H1 (cell line): ENCODE data around the gene ZNF516. TPM values are rescaled to one million over a fixed set of nuclear protein-coding genes. Genes with fewer than 3 reads are reported as not detected.

Experiments used
- CTCF ChIA-PET: fragments of 300-600 bp; sonication (Branson Sonifier 250); formaldehyde crosslinking; loops from one replicate; lab custom pipeline; 2021; ENCODE audit not compliant: partially characterized antibody; lab: Charles Lee
- POLR2A ChIA-PET: fragments of 300-600 bp; sonication (Branson Sonifier 250); formaldehyde crosslinking; loops from one replicate; lab custom pipeline; 2021; ENCODE audit warnings: inconsistent platforms; ENCODE audit not compliant: partially characterized antibody; lab: Charles Lee
- DNase-seq, 2 experiments: peaks; one replicate each; pipeline versions ENCODE4 v3.0.0 to v3.0.0-alpha.2; 2010 to 2022; ENCODE audit warnings: low spot score in 2 of 2, low read depth in 1 of 2, mixed read lengths in 1 of 2
- FAIRE-seq: peaks from 2 replicates; lab custom pipeline; 2011; peaks lifted over from hg19 to GRCh38; lab: Jason Lieb, UNC
- H2AFZ ChIP-seq: 2 replicates; pipeline ENCODE4 v1.8.1; 2012; ENCODE audit warnings: low read length, inconsistent platforms
- H2AK5ac ChIP-seq: 2 replicates; pipeline ENCODE4 v1.6.1; 2013; ENCODE audit warnings: low read depth, low read length
- H2BK120ac ChIP-seq: replicated peaks from 2 replicates; pipeline ENCODE3; 2013; ENCODE audit warnings: low read depth, low read length, inconsistent platforms
- H2BK12ac ChIP-seq: 2 replicates; pipeline ENCODE4 v1.6.1; 2013; ENCODE audit warnings: low read depth, low read length
- H2BK15ac ChIP-seq: 2 replicates; pipeline ENCODE4 v1.6.1; 2013; ENCODE audit warnings: low read length
- H2BK20ac ChIP-seq: 2 replicates; pipeline ENCODE4 v1.6.1; 2013; ENCODE audit warnings: low read length
- H2BK5ac ChIP-seq: 2 replicates; pipeline ENCODE4 v1.6.1; 2013; ENCODE audit warnings: low read depth, low read length
- H3K14ac ChIP-seq: 2 replicates; pipeline ENCODE4 v1.6.1; 2013; ENCODE audit warnings: inconsistent platforms; ENCODE audit not compliant: insufficient read length
- H3K18ac ChIP-seq: 2 replicates; pipeline ENCODE4 v1.6.1; 2013; ENCODE audit warnings: low read length; ENCODE audit errors: extremely low read depth
- H3K23ac ChIP-seq: 2 replicates; pipeline ENCODE4 v1.6.1; 2013; ENCODE audit warnings: inconsistent platforms; ENCODE audit not compliant: insufficient read length
- H3K23me2 ChIP-seq: 2 replicates; pipeline ENCODE4 v1.6.1; 2013; ENCODE audit warnings: low read depth, low read length
- H3K27ac ChIP-seq: 2 replicates; pipeline ENCODE4 v1.6.1; 2011; ENCODE audit warnings: low read depth, low read length, inconsistent platforms
- H3K27me3 ChIP-seq, 4 experiments: replicated peaks in 1 of 4; 1 replicate in 1 of 4; 2 replicates in 3 of 4; pipeline versions ENCODE4 v1.6.1 to v1.8.1; 2011 to 2013; ENCODE audit warnings: low read length in 3 of 4, mild to moderate bottlenecking in 3 of 4, inconsistent platforms in 2 of 4, mixed read lengths in 2 of 4, moderate library complexity in 1 of 4; ENCODE audit not compliant: control insufficient read depth in 3 of 4, insufficient read depth in 3 of 4; ENCODE audit errors: extremely low read depth in 1 of 4
- H3K36me3 ChIP-seq, 4 experiments: 2 replicates each; pipeline versions ENCODE4 v1.6.1 to v1.8.1; 2011 to 2013; ENCODE audit warnings: mild to moderate bottlenecking in 4 of 4, low read length in 3 of 4, moderate library complexity in 2 of 4, control low read depth in 1 of 4, inconsistent platforms in 1 of 4; ENCODE audit not compliant: insufficient read depth in 4 of 4, control insufficient read depth in 2 of 4
- H3K4ac ChIP-seq: replicated peaks from 2 replicates; pipeline ENCODE3; 2013; ENCODE audit warnings: low read length, low read depth, mixed read lengths, inconsistent platforms; ENCODE audit not compliant: insufficient read length
- H3K4me1 ChIP-seq, 4 experiments: replicated peaks in 1 of 4; 1 replicate in 1 of 4; 2 replicates in 3 of 4; pipeline versions ENCODE4 v1.6.1 to v1.8.1; 2011 to 2013; ENCODE audit warnings: low read length in 3 of 4, inconsistent platforms in 2 of 4, mixed read lengths in 1 of 4; ENCODE audit not compliant: insufficient read depth in 4 of 4, control insufficient read depth in 3 of 4
- H3K4me2 ChIP-seq, 2 experiments: 2 replicates each; pipeline versions ENCODE4 v1.6.1 to v1.8.1; 2011 to 2013; ENCODE audit warnings: low read depth in 2 of 2, low read length in 2 of 2, control low read depth in 1 of 2, inconsistent platforms in 1 of 2, mild to moderate bottlenecking in 1 of 2; ENCODE audit not compliant: insufficient read depth in 1 of 2
- H3K4me3 ChIP-seq, 4 experiments: fragments of 200-600, 300-600 bp in 1 of 4; sonication (generic), shearing (Covaris generic), sonication (Bioruptor Twin) in 1 of 4; 2 replicates each; pipeline versions ENCODE4 v1.5.1 to v1.8.1; 2011 to 2016; ENCODE audit warnings: low read length in 4 of 4, low read depth in 3 of 4, control low read depth in 2 of 4, inconsistent platforms in 2 of 4, mild to moderate bottlenecking in 2 of 4, mixed read lengths in 1 of 4, moderate library complexity in 1 of 4; ENCODE audit not compliant: insufficient read depth in 2 of 4; ENCODE audit errors: extremely low read depth in 1 of 4
- H3K56ac ChIP-seq: replicated peaks from 2 replicates; pipeline ENCODE3; 2013; ENCODE audit warnings: low read depth, mild to moderate bottlenecking, mixed read lengths, low read length, inconsistent platforms; ENCODE audit not compliant: insufficient read length
- H3K79me1 ChIP-seq: 2 replicates; pipeline ENCODE4 v1.6.1; 2013; ENCODE audit warnings: low read depth, low read length, control low read depth
- H3K79me2 ChIP-seq, 2 experiments: 2 replicates each; pipeline versions ENCODE4 v1.6.1 to v1.8.1; 2012 to 2013; ENCODE audit warnings: low read length in 2 of 2, mild to moderate bottlenecking in 2 of 2, inconsistent platforms in 1 of 2; ENCODE audit not compliant: insufficient read depth in 2 of 2, control insufficient read depth in 1 of 2
- H3K9ac ChIP-seq, 4 experiments: replicated peaks in 1 of 4; 1 replicate in 1 of 4; 2 replicates in 3 of 4; pipeline versions ENCODE4 v1.6.1 to v1.8.1; 2011 to 2013; ENCODE audit warnings: low read depth in 3 of 4, low read length in 3 of 4, control low read depth in 2 of 4, mild to moderate bottlenecking in 2 of 4, moderate library complexity in 2 of 4, inconsistent platforms in 1 of 4; ENCODE audit errors: extremely low read depth in 1 of 4
- H3K9me3 ChIP-seq, 2 experiments: 2 replicates each; pipeline versions ENCODE4 v1.6.1 to v1.8.1; 2012 to 2013; ENCODE audit warnings: mild to moderate bottlenecking in 2 of 2, moderate library complexity in 2 of 2, control low read depth in 1 of 2, inconsistent platforms in 1 of 2, low read depth in 1 of 2, low read length in 1 of 2, mixed read lengths in 1 of 2; ENCODE audit not compliant: insufficient read depth in 2 of 2
- H4K20me1 ChIP-seq, 2 experiments: replicated peaks in 1 of 2; 2 replicates each; pipeline versions ENCODE3 to v1.8.1; 2011 to 2013; ENCODE audit warnings: inconsistent platforms in 2 of 2, low read length in 2 of 2, mild to moderate bottlenecking in 1 of 2; ENCODE audit not compliant: insufficient read depth in 2 of 2, control insufficient read depth in 1 of 2
- H4K5ac ChIP-seq: 2 replicates; pipeline ENCODE4 v1.6.1; 2013; ENCODE audit warnings: low read length, low read depth, mixed read lengths, inconsistent platforms; ENCODE audit not compliant: insufficient read length
- H4K8ac ChIP-seq: 2 replicates; pipeline ENCODE4 v1.8.0; 2013; ENCODE audit warnings: mild to moderate bottlenecking, moderate library complexity, low read length, inconsistent platforms; ENCODE audit not compliant: insufficient read depth; ENCODE audit errors: extremely low read depth
- H4K91ac ChIP-seq: replicated peaks from 2 replicates; pipeline ENCODE3; 2013; ENCODE audit warnings: low read length, mixed read lengths, inconsistent platforms; ENCODE audit not compliant: insufficient read length
- MAFK ChIP-seq: IDR thresholded peaks from 2 replicates; pipeline ENCODE4 v1.6.1; 2012; ENCODE audit warnings: low read depth, mild to moderate bottlenecking, improper control_type of control experiment, low read length
- TAF7 ChIP-seq: optimal IDR thresholded peaks from 2 replicates; pipeline ENCODE3; 2011; ENCODE audit warnings: low read depth, mild to moderate bottlenecking, inconsistent platforms, low read length, moderate library complexity, borderline replicate concordance
- WGBS, 2 experiments: shearing (Covaris generic) in 1 of 2; methylation state at CpG; one replicate each; pipeline versions ENCODE4 v1.1.6 to v1.1.7; 2013 to 2015; ENCODE audit warnings: low lambda C conversion rate in 2 of 2, mixed read lengths in 2 of 2, inconsistent platforms in 1 of 2, low coverage in 1 of 2, missing lambda C conversion rate in 1 of 2; ENCODE audit not compliant: insufficient replicate concordance in 2 of 2, insufficient coverage in 1 of 2, insufficient read length in 1 of 2; ENCODE audit errors: extremely low coverage in 1 of 2, missing lambda C conversion rate in 1 of 2; 5-methylcytosine and 5-hydroxymethylcytosine counted together
- polyA plus RNA-seq, 7 experiments: library from polyadenylated mRNA; depleted of rRNA in 3 of 7; stranded (reverse) in 5 of 7; unstranded in 2 of 7; fragments of >200 nt in 5 of 7; fragments of 200-250 nt in 2 of 7; gene quantifications; 1 replicate in 5 of 7; 2 replicates in 1 of 7; 4 replicates in 1 of 7; pipeline versions ENCODE4 v1.2.1 to v1.2.3, GENCODE V29; 2011 to 2013; ENCODE audit warnings: missing spikeins in 2 of 7, mixed read lengths in 2 of 7
- total RNA-seq: library from RNA; stranded (reverse); fragmentation: NEBNext Ultra II Directional; extraction: Animal tissue kit (Norgen Biotek cat#: 25700); gene quantifications from 2 replicates; pipeline ENCODE4 v1.2.1, GENCODE V29; 2021

Gene ZNF516
- total and polyA plus RNA-seq, 2 of the 8 experiments (the other 6 are each of a cell fraction or from before 2014, with no cell fraction given), result 7.3 to 17.0 TPM

- H2BK20ac ChIP-seq, result no peak overlapping the region
- FAIRE-seq (no peak), DNase-seq (no peak)
- no peak overlapping the region for H3K27ac ChIP-seq
- TF ChIP-seq TAF7 (no peak), MAFK (0 out of 2 replicates have a peak, but pooled peaks have one; percentile 47)
- no peak overlapping the region for H4K91ac ChIP-seq
- H3K4me3 ChIP-seq, result no peak overlapping the region
- H3K9me3 ChIP-seq, result no peaks in the 10 kb centered on the region
- no peak overlapping the region; the same call in 1 of the 2 replicates for H2BK12ac ChIP-seq
- H2AFZ ChIP-seq, result no peak overlapping the region
- H3K27me3 ChIP-seq, result no peaks in the 10 kb centered on the region
- H3K56ac ChIP-seq, result no peak overlapping the region
- no peak overlapping the region for H3K4ac ChIP-seq
- WGBS, 2 experiments, result 88% methylated on average over 20 of the region's 21 CpGs; no CpG with 5 or more reads in 1 of the 2 experiments
- H3K23me2 ChIP-seq, result no peaks in the 10 kb centered on the region
- no peak overlapping the region for H2AK5ac ChIP-seq
- POLR2A ChIA-PET, result no interaction called here
- CTCF ChIA-PET, result interaction anchor here (1.2 to 4.7 kb wide), 2 partner anchors 13 kb away, joined by 4 to 33 read pairs; no protein-coding TSS in a partner anchor
- H2BK5ac ChIP-seq, result 0 out of 2 replicates have a peak overlapping the region, but pooled peaks have one; percentile 13
- H4K5ac ChIP-seq, result no peak overlapping the region
- no peaks in the 10 kb centered on the region for H4K20me1 ChIP-seq
- peaks cover 0 to 6% (median 1%) of the 10 kb centered on the region in 4 experiments; a peak in 2 of 7 replicates for H3K4me1 ChIP-seq
- no peak overlapping the region for H3K4me2 ChIP-seq
- no peak overlapping the region for H2BK120ac ChIP-seq
- H3K79me1 ChIP-seq, result peaks cover 7% of the 10 kb centered on the region; the same call in 1 of the 2 replicates
- no peak overlapping the region for H3K9ac ChIP-seq
- H3K36me3 ChIP-seq, result no peaks in the 10 kb centered on the region
- no peak overlapping the region for H3K23ac ChIP-seq
- H3K14ac ChIP-seq, result no peak overlapping the region
- no peak overlapping the region for H4K8ac ChIP-seq
- H3K18ac ChIP-seq, result no peak overlapping the region
- H2BK15ac ChIP-seq, result peak overlapping the region; percentile 0; the same call in 1 of the 2 replicates
- H3K79me2 ChIP-seq, result peaks cover 0 to 2% of the 10 kb centered on the region in 2 experiments; a peak in 1 of 4 replicates
These were observed 82.8 kb downstream of the ZNF516 start for GRCh38 chr18:76412010-76412817.
